UCSD-AML1 (cell line): ENCODE data around the gene CIB2.

Source experiments
- DNase-seq: peaks from one replicate; lab custom pipeline; 2025; ENCODE audit not compliant: unreplicated experiment; lab: John Stamatoyannopoulos, UW

Gene CIB2

DNA sequence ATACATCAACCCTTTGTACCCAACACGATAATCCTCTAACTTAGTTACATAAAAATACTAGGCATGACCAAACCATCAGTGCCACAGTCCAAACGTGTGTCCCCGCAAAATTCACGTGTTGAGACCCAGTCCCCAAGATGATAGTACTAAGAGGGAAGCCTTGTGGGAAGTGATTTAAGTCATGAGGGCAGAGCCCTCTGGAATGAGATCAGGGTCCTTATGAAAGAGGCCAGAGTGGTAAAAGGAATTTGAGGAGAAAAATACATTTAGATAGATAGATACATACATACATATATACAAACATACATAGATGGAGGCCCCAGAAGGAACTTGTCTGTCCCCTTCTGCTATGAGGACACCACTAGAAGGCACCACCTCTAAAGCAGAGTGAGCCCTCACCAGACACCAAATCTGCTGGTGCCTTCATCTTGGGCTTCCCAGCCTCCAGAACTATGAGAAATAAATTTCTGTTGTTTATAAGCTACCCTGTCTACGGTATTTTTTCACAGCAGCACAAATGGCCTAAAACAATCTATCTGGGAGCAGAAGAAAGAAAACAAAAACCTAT is 61.7 kb downstream of the CIB2 start:
- no peak for DNase-seq

- DNase-seq = no peak
Measured at GRCh38 chr15:78069052-78069414, 62.2 kb downstream of the CIB2 start.

DNA sequence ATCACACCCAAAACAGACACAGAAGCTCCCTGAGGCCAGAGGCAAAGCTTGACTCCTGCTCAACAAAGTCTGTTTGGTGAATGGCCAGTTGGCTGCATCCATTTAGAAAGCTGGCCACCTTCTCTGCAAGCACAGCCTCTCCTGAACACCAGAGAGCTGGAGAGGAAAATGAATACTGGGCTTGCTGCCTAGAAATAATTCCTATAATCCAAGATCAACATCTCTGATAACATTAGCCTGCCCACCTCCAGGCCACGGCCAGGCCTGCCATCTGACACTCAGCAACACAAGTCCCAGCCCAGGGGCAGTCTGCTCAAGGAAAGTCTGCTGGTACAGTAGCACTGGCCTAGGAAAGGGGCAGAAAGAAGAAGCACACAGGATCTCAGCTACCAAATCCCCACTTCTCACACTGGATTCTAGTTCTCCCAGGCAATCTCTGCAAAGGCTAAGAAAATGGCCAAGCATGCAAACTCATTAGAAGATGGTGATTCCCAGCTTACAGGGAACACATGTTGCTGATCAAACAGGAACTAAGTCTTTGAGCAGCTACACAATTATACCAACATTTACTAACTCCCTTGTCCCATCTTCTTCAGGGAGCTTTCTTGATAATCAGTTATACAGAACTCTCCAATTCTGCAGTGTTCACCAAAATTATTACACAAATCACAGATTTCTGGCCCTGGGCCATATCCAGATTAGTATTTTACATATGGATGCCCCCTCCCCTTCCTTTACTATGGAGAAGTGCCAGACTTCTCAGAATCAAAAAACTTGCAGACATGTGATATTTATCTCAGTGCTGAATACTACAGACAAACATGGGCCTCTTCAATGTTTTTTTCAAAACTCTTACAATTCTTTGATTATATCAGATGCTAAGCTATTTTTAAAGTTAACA is 63.7 kb downstream of the CIB2 start:
- no peak for DNase-seq

- no peak for DNase-seq
Measured at GRCh38 chr15:78065973-78066946, 65.0 kb downstream of the CIB2 start.

DNA sequence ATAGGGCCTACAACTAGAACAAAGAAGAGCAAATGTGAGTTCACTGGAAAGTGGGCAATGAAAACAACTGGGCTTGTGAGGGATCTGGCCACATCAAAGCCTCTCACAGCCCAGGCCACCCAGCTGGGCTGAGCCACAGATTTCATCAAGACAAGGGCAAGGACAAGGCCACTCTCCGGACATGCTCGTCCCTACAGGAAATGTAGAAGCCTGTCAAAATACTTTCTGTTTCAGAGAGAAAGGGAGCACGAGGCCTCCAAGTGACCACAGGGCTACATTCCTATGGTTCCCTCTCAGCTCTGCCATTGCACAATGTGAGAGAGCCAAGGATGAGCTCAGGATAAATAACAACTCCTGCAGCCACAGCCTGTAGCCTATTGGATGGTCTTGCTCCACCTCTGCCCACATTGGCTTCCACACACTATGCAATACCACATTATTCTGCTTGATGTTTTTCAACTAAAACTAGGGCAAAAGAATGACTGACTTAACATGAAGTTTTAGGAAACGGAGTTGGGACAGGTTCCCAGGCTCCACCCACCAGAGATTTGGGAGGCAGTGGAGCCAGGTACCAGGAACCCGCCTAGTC is 65.9 kb downstream of the CIB2 start:
- DNase-seq = peak; percentile 48

DNA sequence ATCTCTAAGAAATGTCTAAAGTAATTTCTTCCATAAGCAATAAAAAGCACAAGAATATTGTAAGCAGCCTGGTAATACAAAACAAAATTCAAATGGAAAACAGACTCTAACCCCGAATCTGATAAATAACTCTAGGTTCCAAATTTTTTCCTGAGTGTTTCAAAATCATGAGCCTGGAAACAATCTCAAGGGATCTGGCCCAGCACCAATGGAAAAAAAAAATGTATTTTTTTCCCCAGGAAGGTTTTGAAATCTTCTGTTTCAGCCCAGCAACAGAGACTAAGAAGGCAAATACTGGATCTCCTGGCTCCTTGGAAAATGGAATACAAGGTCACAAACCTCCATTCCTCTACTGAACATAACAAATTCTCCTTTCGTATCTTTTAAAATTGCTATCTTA is 66.7 kb downstream of the CIB2 start:
- DNase-seq = no peak

- DNase-seq = no peak
Measured at GRCh38 chr15:78063970-78064385, 67.3 kb downstream of the CIB2 start.

DNA sequence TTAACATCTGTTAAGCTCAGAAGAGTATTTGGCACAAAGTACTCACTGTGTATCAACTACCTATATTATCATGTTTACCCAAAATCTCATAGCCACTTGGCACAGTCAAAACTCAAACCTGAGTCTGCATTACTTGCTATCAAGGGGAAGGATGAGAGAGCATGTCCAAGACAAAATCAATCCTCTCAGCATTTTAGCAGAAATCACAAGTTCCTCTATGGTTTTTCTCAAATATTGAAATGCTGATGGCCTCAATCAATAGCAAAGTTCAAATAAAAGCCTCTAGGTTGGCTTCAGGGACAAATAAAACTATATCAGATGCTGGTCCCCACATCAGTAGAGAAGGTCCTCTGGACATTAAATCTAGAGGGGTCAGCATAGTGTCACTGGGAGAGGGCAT is 68.0 kb downstream of the CIB2 start:
- no peak for DNase-seq

- no peak for DNase-seq
Measured at GRCh38 chr15:78061963-78062427, 69.2 kb downstream of the CIB2 start.

DNA sequence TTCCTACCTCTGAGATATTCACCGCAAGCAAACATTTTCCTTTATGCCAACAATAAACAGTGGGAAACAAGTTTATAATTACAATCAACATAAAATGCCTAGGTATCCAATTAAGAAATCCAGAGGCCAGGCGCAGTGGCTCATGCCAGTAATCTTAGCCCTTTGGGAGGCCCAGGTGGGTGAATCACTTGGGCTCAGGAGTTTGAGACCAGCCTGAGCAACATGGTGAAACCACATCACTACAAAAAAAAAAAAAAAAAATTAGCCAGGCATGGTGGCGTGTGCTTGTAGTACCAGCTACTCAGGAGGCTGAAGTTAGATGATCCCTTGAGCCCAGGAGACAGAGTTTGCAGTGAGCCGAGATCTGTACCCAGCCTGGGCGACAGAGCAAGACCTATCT is 71.0 kb downstream of the CIB2 start:
- no peak for DNase-seq

DNA sequence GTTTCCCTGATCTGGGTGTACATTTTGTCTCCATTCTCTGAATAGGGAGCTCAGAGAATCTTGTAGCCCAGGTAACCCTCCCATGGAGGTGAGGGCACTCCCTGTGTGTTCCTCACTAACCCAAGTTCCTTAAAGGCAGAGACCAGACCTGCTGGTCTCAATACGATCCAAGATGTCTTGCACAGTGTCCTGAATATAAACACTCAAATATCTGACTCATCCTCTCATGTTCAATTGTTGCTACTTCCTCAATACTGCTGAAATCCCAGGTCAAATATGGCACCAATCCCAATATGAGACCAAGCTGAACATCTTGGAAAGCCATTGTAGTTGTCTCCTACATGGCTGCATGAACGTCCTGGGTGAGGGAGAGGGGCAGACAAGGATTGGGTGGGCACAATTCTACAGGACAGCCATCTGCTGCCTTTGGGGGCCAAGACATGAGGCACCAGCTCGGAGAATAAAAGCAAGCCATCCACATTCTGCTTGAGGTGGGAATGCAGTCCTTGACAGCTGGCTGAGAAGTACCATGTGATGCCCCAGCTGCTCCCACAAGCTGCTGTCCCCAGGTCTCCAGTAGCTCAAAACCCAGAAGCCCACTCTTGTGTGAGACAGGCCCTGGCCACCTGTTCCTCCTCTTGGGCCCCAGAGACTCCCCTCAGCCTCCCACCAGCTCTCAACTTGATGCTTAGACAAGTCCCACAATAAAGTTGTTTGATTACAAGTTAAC is 72.0 kb downstream of the CIB2 start:
- no peak for DNase-seq

DNA sequence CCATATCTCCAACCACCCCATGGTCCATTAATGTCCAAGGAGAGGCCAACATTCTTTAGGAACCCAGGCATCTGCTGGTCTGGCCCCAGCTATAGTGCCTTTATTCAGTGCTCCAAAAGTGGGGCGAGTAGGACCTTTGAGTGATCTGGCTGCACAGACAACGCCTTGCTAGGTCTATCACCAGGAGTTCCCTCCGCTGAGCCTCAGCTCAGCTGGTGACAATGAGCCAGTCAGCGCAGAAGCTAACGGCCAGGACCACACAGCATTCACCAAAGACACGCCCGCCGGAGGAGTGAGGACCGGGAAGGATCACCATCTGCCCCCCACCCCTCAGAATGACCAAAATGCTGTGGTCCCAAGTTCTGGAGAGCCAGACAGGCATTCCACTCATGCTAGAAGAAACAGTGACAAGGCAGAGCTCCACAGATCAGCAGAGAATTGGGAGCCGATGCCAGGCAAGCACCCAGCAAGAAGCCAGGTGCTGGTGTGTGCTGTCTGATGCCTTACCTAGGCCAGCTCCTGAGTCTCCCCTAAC is 72.8 kb downstream of the CIB2 start:
- DNase-seq = no peak

DNA sequence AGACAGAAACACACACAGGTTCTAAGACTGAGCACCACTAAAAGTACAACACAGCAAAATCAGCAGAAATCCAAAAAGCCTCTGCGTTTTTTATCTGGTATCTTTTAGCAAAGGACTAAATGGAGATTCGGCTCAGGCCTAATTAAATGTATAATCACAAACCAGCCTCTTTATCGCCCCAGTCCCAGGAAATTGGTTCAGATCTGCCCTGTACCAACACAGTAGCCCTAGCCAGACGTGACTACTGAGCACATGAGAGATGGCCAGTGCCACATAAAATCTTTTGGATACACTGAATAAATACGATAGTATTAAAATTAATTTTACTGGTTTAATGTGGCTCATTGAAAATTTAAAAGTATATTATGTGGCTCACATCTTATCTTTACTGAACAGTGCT is 73.4 kb downstream of the CIB2 start:
- DNase-seq = no peak

DNA sequence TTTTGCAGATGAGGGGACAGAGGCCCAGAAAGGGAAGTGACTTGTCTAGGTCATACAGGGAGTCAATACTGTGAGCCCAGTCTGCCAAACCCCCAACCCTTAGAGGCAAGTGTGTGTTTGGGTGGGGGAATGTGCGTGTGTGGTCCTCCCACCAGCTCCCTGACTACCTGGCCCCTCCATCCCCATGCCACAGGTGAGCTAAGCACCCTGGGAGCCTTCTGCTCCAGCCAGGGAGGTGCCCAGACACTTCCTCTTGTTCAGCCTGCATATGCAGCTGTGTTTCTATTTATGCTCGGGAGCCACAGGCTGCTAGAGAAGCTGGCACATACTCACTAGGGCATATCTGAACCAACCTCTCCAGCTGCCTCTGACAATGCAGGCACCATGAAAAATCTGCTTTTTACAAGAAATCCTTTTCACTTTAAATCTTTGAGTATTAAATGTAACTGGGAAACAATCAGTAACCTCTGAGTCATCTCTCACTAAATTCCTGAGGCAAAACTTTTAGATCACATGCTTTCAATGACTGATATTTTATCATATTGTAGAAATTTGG is 74.5 kb downstream of the CIB2 start:
- DNase-seq = peak; percentile 54

DNA sequence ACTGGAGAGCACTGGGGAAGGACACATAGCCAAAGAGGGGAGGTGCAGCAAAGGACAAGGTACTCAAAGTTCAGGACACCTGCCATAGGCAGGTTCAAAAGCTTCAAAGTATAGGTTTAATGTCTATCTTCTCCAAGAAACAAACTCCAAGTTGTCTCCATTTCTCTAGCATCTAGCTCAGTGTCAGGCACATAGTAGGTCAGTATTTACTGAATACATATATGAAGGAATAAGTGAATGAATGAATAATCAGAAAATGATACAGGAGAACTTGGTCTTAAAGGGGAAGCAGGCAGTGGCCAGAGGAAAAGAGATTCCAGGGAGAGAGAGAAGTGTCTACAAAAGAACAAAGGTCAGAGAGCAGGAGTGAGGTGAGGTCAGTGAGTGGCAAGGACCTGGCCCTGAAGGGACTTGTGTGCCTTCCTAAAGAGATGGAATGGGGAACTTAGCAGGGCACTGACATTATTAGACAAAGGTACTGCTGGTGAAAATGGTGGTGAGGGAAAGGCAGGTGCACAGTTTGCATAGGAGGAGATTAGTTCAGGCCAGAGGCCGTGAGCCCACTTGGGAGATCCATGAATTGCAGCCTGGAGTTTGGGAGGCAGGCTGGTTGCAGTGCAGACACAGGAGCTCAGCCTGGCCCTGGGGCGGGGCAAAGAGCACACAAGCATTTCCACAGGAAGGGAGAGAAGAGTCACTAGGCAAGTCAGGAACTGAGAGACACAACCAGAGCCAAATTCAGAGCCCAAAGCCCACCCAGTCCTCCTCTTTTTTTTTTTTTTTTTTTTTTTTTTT is 75.1 kb downstream of the CIB2 start:
- DNase-seq = peak; percentile 54

GRCh38 chr15:78054966-78055365 is 76.3 kb downstream of the CIB2 start:
- no peak for DNase-seq
